ENCODE measurements around the gene CTDP1.

The CTDP1 gene

DNA sequence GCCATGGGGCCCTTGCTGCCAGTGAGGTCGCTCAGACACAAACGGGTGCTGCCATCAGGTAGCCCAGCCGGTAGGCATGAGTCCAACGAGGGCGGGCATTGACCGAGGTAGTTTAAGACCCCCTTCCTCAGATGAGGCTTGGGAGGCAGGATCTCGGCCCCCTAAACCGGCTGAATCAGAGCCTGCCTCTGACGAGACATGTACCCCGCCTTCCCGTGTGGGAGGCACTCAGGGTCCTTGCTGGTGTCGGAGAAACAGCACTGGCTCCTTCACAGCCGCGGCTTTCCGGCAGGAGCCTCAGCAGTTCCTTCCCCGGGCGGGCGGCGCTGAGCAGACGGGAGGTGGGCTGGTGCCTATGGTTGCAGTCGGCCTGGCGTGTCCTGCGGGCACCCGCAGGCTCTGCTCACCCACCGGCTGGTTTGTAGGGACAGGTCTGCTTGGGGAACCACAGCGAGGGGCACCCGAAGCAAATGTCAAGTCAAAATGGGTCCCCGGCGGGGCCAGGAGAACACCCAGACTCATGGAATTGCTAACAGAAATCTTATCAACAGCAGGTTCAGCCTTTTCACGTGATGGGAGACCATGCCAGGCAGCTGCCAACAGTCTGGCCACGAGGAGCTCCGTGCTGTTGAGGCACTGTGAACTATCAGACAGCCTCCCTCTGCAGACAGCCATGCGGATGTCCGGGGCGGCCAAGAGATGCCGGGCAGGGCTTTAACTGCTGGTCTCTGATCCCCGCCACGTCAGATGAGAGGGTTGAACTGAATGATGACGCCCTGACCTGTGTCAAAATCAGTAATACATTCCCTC, 121.0 kb downstream of the CTDP1 start:
- no peak for DNase-seq

DNA sequence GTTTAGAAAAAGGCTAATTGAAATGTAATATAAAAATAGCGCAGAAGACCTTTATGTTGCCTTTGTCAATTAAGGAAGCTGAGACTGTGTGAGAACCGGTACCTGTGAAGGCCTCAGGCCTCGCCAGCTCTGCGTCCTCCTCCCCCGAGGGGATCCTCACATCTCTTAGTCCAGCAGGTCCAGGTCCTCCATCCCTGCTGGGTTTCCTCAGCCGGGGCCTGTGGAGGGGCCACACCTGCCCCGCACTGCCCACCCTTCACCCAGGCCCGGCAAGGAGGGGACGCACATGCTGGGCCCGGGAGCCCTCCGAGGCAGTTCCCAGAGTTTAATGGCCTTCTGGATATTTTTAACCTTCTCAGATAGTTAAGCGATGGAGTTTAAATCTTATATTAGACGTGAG, 121.6 kb downstream of the CTDP1 start:
- no peak for DNase-seq

DNA sequence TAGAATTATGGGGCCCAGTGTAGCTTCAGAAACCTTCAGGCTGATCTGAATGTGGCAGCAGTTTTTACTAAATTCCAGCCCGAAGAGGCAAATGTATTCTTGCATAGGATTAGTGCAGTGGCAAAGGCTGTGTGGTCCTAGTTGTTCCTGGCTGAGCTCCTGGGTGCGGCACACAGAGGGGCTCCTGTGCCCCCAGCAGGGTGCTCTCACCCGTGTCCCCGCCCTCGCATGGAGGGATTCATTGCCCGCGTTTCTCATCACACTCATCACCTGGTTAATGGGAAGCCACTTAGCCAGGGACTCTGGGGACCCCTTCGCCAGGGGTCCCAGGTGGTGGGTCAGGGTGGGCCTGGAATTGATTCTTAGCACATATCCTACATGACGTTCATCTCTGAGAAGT, 122.0 kb downstream of the CTDP1 start:
- no peak for DNase-seq

DNA sequence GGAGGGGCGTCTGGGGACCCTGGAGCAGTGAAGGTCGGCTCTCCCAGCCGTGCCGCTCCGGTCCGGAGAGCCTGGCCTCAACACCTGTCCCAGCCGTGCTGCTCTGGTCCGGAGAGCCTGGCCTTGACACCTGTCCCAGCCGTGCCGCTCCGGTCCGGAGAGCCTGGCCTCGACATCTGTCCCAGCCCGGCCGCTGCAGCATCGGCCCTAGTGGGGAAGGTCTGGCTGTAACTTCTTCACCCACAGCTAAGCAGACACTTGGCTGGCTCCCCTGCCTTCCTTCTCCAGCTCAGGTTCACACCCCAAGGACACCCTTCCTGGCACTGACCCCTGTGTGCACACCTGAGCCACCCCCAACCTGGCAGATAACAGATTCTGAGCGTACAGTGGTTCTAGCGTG, 122.7 kb downstream of the CTDP1 start:
- no peak for DNase-seq

DNA sequence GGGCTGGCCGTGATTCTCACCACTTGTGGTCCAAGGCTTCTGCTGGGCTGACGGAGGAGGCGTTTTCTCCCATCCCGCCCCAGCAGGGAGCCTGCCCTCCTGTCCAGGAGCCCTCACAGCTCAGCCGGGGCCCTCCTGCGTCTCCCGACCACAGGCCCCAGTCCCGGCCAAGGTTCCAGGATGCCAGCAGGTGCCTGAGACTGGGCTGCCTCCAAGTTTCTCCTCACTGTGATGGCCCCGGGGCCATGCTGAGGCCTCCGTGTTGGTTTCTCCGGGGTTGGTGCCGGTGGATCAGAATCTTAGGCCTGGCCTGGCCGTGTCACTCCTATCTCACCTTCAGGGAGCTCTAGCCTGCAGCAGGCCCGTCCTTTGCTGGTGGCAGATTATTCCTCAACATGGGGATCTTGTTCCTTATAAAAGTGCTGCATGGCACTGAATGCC, 124.0 kb downstream of the CTDP1 start:
- DNase-seq, result no peak

All from NCI-H187 (cell line).